K562 (cell line): ENCODE data around the gene CYSRT1. TPM values are rescaled to one million over a fixed set of nuclear protein-coding genes. Genes with fewer than 3 reads are reported as not detected.

Experiments
- ATAC-seq: fragments of 200-7000 bp; cut with Tn5 transposase; 3 replicates; pipeline ENCODE4 v1.9.1; 2020; ENCODE audit warnings: moderate library complexity
- BruUV-seq: library from RNA; stranded (reverse); fragments of 400-500 nt; replicated peaks from 2 replicates; lab custom pipeline; 2021; lab: Mats Ljungman, UMichigan
- CTCF ChIA-PET: fragments of 300-600 bp; formaldehyde crosslinking; extraction: SDS; loops from one replicate; lab custom pipeline; 2021; ENCODE audit warnings: low intra/inter-chr PET ratio; lab: Yijun Ruan, JAX
- POLR2A ChIA-PET: fragments of 300-600, 350-650 bp; sonication (Branson Sonifier 250); formaldehyde crosslinking; extraction: SDS; loops from one replicate; lab custom pipeline; 2021; ENCODE audit warnings: antibody characterized with exemption, inconsistent platforms; lab: Yijun Ruan, JAX
- DNase-seq, 4 experiments: peaks; one replicate each; pipeline versions ENCODE4 v3.0.0 to v3.0.0-alpha.2; 2011 to 2018; ENCODE audit warnings: low spot score in 3 of 4, mixed read lengths in 3 of 4; ENCODE audit errors: extremely low read depth in 1 of 4
- FAIRE-seq: peaks from 2 replicates; lab custom pipeline; 2011; peaks lifted over from hg19 to GRCh38; lab: Jason Lieb, UNC
- H2AFZ ChIP-seq: 2 replicates; pipeline ENCODE4 v1.6.0; 2011; ENCODE audit warnings: low read depth, low read length, control low read depth, inconsistent platforms
- H3K27ac ChIP-seq: fragments of 200-600 bp; 3 replicates; pipeline ENCODE4 v1.8.0; 2011; ENCODE audit warnings: low read depth, mild to moderate bottlenecking, control low read depth, inconsistent platforms, low read length, moderate library complexity, mixed read lengths; ENCODE audit errors: extremely low read depth
- H3K27me3 ChIP-seq, 2 experiments: fragments of 300-600 bp in 1 of 2; 2 replicates in 1 of 2; 3 replicates in 1 of 2; pipeline versions ENCODE4 v1.6.0 to v1.8.0; 2011; ENCODE audit warnings: inconsistent platforms in 2 of 2, low read length in 2 of 2, mild to moderate bottlenecking in 1 of 2, mixed read lengths in 1 of 2, moderate library complexity in 1 of 2; ENCODE audit not compliant: control insufficient read depth in 2 of 2, insufficient read depth in 2 of 2
- H3K36me3 ChIP-seq: fragments of 300-600 bp; 3 replicates; pipeline ENCODE4 v1.8.0; 2011; ENCODE audit warnings: mild to moderate bottlenecking, low read length, inconsistent platforms; ENCODE audit not compliant: control insufficient read depth, insufficient read depth
- H3K4me1 ChIP-seq, 2 experiments: fragments of 200-600 bp in 1 of 2; replicated peaks in 1 of 2; 2 replicates in 1 of 2; 3 replicates in 1 of 2; pipeline versions ENCODE4 v1.5.1 to v1.8.0; 2011; ENCODE audit warnings: inconsistent platforms in 2 of 2, low read length in 2 of 2, mild to moderate bottlenecking in 1 of 2, mixed read lengths in 1 of 2, moderate library complexity in 1 of 2; ENCODE audit not compliant: control insufficient read depth in 2 of 2, insufficient read depth in 2 of 2
- H3K4me2 ChIP-seq: 2 replicates; pipeline ENCODE4 v1.6.1; 2011; ENCODE audit warnings: low read length, control low read depth, inconsistent platforms, mixed read lengths; ENCODE audit not compliant: insufficient read depth
- H3K4me3 ChIP-seq: fragments of 200-600 bp; sonication (generic), shearing (Covaris generic); 2 replicates; pipeline ENCODE4 v1.5.1; 2016; ENCODE audit warnings: control low read depth, inconsistent platforms
- H3K79me2 ChIP-seq: fragments of 200-600 bp; 3 replicates; pipeline ENCODE4 v1.8.0; 2011; ENCODE audit warnings: low read length, inconsistent platforms; ENCODE audit not compliant: control insufficient read depth, insufficient read depth
- H3K9ac ChIP-seq, 2 experiments: 2 replicates each; pipeline versions ENCODE4 v1.6.0 to v1.6.1; 2011; ENCODE audit warnings: low read depth in 2 of 2, low read length in 2 of 2, control low read depth in 1 of 2, inconsistent platforms in 1 of 2, mild to moderate bottlenecking in 1 of 2, mixed read lengths in 1 of 2; ENCODE audit not compliant: insufficient read depth in 1 of 2
- H3K9me1 ChIP-seq: one replicate; pipeline ENCODE4 v1.6.0; 2011; ENCODE audit warnings: inconsistent platforms, mild to moderate bottlenecking, low read length, moderate library complexity; ENCODE audit not compliant: control insufficient read depth, insufficient read depth
- H3K9me3 ChIP-seq: replicated peaks from 2 replicates; pipeline ENCODE4 v1.5.1; 2011; ENCODE audit warnings: low read depth, low read length, inconsistent platforms; ENCODE audit not compliant: control insufficient read depth, insufficient read depth
- H4K20me1 ChIP-seq: replicated peaks from 2 replicates; pipeline ENCODE4 v1.6.1; 2011; ENCODE audit warnings: low read length, inconsistent platforms, mixed read lengths; ENCODE audit not compliant: control insufficient read depth, insufficient read depth
- BRCA1 ChIP-seq, 2 experiments: fragments of 450-650 bp in 1 of 2; sonication (generic) in 1 of 2; formaldehyde crosslinking in 1 of 2; IDR thresholded peaks; 2 replicates each; pipeline versions ENCODE4 v1.5.0 to v1.6.1; 2017 to 2020; ENCODE audit warnings: mild to moderate bottlenecking in 1 of 2, missing genetic modification reagents in 1 of 2
- CBX5 ChIP-seq: IDR thresholded peaks from 2 replicates; pipeline ENCODE4 v1.6.1; 2014; ENCODE audit warnings: low read depth, borderline replicate concordance
- ESRRA ChIP-seq: fragments of 450-650 bp; IDR thresholded peaks from 2 replicates; pipeline ENCODE4 v1.6.1; 2014; ENCODE audit warnings: low read depth, mild to moderate bottlenecking, moderate library complexity, borderline replicate concordance
- FOS ChIP-seq: IDR thresholded peaks from 3 replicates; pipeline ENCODE4 v1.6.1; 2011; ENCODE audit not compliant: insufficient read length; ENCODE audit errors: extremely low read depth
- MED1 ChIP-seq: sonication (generic); formaldehyde crosslinking; IDR thresholded peaks from 2 replicates; pipeline ENCODE4 v1.8.1; 2023; ENCODE audit warnings: missing genetic modification reagents, borderline replicate concordance
- PHB2 ChIP-seq: fragments of 450-650 bp; IDR thresholded peaks from 2 replicates; pipeline ENCODE4 v1.6.1; 2017; ENCODE audit warnings: low read depth
- POLR2G ChIP-seq: fragments of 200-400 bp; formaldehyde crosslinking; IDR thresholded peaks from 2 replicates; pipeline ENCODE4 v1.6.1; 2017; ENCODE audit warnings: low read depth, mild to moderate bottlenecking, antibody characterized with exemption, low read length, moderate library complexity
- RBFOX2 ChIP-seq: fragments of 200-400 bp; formaldehyde crosslinking; IDR thresholded peaks from 2 replicates; pipeline ENCODE4 v1.6.1; 2017; ENCODE audit warnings: low read depth, mild to moderate bottlenecking, low read length, moderate library complexity
- STAT5A ChIP-seq: IDR thresholded peaks from 2 replicates; pipeline ENCODE4 v1.6.1; 2012; ENCODE audit warnings: low read length, inconsistent platforms, borderline replicate concordance
- TCF3 ChIP-seq: sonication (generic); formaldehyde crosslinking; IDR thresholded peaks from 2 replicates; pipeline ENCODE4 v1.4.0; 2020; ENCODE audit warnings: mild to moderate bottlenecking, missing genetic modification reagents
- TOE1 ChIP-seq, 2 experiments: fragments of 450-650 bp in 1 of 2; sonication (generic) in 1 of 2; formaldehyde crosslinking in 1 of 2; IDR thresholded peaks; 2 replicates each; pipeline versions ENCODE4 v1.7.1 to v1.8.0; 2016 to 2022; ENCODE audit warnings: borderline replicate concordance in 2 of 2, mild to moderate bottlenecking in 2 of 2, antibody characterized with exemption in 1 of 2, inconsistent platforms in 1 of 2, low read depth in 1 of 2, missing genetic modification reagents in 1 of 2, moderate library complexity in 1 of 2
- TSHZ1 ChIP-seq: fragments of 250-450 bp; sonication (Bioruptor Pico); IDR thresholded peaks from 2 replicates; pipeline ENCODE4 v1.4.0; 2020; ENCODE audit warnings: mild to moderate bottlenecking, moderate library complexity
- ZC3H4 ChIP-seq: sonication (generic); formaldehyde crosslinking; IDR thresholded peaks from 2 replicates; pipeline ENCODE4 v1.9.0; 2021; ENCODE audit warnings: missing genetic modification reagents, borderline replicate concordance
- WGBS: fragments of 100-300 bp; shearing (Covaris generic); methylation state at CpG from one replicate; pipeline ENCODE4 v1.1.6; 2016; ENCODE audit warnings: low coverage, mixed read lengths; ENCODE audit not compliant: insufficient coverage; ENCODE audit errors: missing lambda C conversion rate; 5-methylcytosine and 5-hydroxymethylcytosine counted together
- in situ Hi-C: fragments of 300-500 bp; cut with MboI; formaldehyde crosslinking; loops from 4 replicates; pipeline ENCODE4 v1.15.0; 2018; ENCODE audit warnings: inconsistent platforms, mixed read lengths
- intact Hi-C: fragments of 100-400 bp; cut with micrococcal nuclease; formaldehyde crosslinking; loops from 2 replicates; pipeline ENCODE4 v1.14.2; 2022
- polyA plus RNA-seq, 8 experiments: library from polyadenylated mRNA; depleted of rRNA in 4 of 8; stranded (reverse) in 5 of 8; unstranded in 3 of 8; fragments of >200 nt; fragmentation: Nextera tagmentation in 2 of 8; fragmentation: Illumina TruSeq in 1 of 8; extraction: Ambion mirVana in 2 of 8; extraction: Trizol in 1 of 8; gene quantifications; 2 replicates each; pipeline versions ENCODE4 v1.2.1 to v1.2.3, GENCODE V29; 2011 to 2014; ENCODE audit warnings: inconsistent platforms in 1 of 8, missing spikeins in 1 of 8
- total RNA-seq, 7 experiments: library from RNA; depleted of rRNA in 6 of 7; stranded (reverse); fragments of >200 nt in 6 of 7; fragmentation: Illumina TruSeq in 2 of 7; extraction: Trizol in 2 of 7; gene quantifications; 2 replicates each; pipeline versions ENCODE4 v1.2.1 to v1.2.3, GENCODE V29; 2011 to 2021; ENCODE audit warnings: low replicate concordance in 1 of 7
- TF ChIP-seq, protein P1 (sequence below), 2 experiments: fragments of 450-650 bp; conservative IDR thresholded peaks; 2 replicates each; pipeline ENCODE4 v1.6.1; 2017; ENCODE audit warnings: mild to moderate bottlenecking in 2 of 2, moderate library complexity in 2 of 2

CYSRT1 gene
- total and polyA plus RNA-seq, 9 of the 15 experiments (the other 6 are each of a cell fraction or from before 2014, with no cell fraction given), result 0.04 to 1.4 (median 0.42) TPM; not detected in 3

- Histone ChIP-seq H3K9me1 (peaks cover 5% of the 10 kb centered on the region), H3K79me2 (peaks cover 35% of the 10 kb centered on the region), H3K9ac (peak overlapping the region; percentile 10 to 88; a peak in 3 of 4 replicates), H3K27ac (no peak overlapping the region; the same call in 2 of the 3 replicates), H2AFZ (no peak overlapping the region), H3K27me3 (no peaks in the 10 kb centered on the region), H3K4me1 (peaks cover 16 to 91% of the 10 kb centered on the region in 2 experiments), H4K20me1 (peaks cover 5% of the 10 kb centered on the region), H3K9me3 (no peaks in the 10 kb centered on the region), H3K4me3 (no peak overlapping the region), H3K4me2 (no peak overlapping the region; the same call in 1 of the 2 replicates), H3K36me3 (peaks cover 8% of the 10 kb centered on the region; the same call in 1 of the 3 replicates)
- ATAC-seq (no peak), DNase-seq (no peak), FAIRE-seq (no peak)
- no TSS peak for BruUV-seq
- POLR2A ChIA-PET, result interaction anchor here (0.6 to 1.3 kb wide), 6 partner anchors 41 to 232 kb away, joined by 3 to 5 read pairs (median 4); partner anchors contain the start of gene TOR4A
- in situ Hi-C loops (loop anchor here (25.0 kb wide), 1 partner anchor 450 kb away; the partner anchor contains the start of genes CCDC183 and TMEM141), intact Hi-C loops (no loop called here)
- 47% methylated on average over 5 of the region's 11 CpGs for WGBS
- CTCF ChIA-PET, result interaction anchor here (0.8 to 1.6 kb wide), 4 partner anchors 19 to 190 kb away, joined by 3 to 7 read pairs (median 4); partner anchors contain the start of genes NELFB and NPDC1
- TF ChIP-seq BRCA1 (IDR thresholded peaks at IDR 0.05) (no peak), BRCA1 (CRISPR knock-in tag; IDR thresholded peaks at IDR 0.05) (no peak), CBX5 (no peak), STAT5A (no peak), TCF3 (CRISPR knock-in tag) (no peak), TOE1 (IDR thresholded peaks at IDR 0.05; ENCODE audit: borderline replicate concordance) (no peak), TOE1 (CRISPR knock-in tag; IDR thresholded peaks at IDR 0.05; ENCODE audit: borderline replicate concordance, low read depth) (no peak), PHB2 (no peak), RBFOX2 (peak; percentile 30; the same call in 1 of the 2 replicates), ESRRA (no peak), POLR2G (peak; percentile 10), FOS (no peak), TSHZ1 (no peak), ZC3H4 (0 out of 2 replicates have a peak, but pooled peaks have one; percentile 19), MED1 (CRISPR knock-in tag) (0 out of 2 replicates have a peak, but pooled peaks have one; percentile 56)
- TF ChIP-seq, protein P1, sequence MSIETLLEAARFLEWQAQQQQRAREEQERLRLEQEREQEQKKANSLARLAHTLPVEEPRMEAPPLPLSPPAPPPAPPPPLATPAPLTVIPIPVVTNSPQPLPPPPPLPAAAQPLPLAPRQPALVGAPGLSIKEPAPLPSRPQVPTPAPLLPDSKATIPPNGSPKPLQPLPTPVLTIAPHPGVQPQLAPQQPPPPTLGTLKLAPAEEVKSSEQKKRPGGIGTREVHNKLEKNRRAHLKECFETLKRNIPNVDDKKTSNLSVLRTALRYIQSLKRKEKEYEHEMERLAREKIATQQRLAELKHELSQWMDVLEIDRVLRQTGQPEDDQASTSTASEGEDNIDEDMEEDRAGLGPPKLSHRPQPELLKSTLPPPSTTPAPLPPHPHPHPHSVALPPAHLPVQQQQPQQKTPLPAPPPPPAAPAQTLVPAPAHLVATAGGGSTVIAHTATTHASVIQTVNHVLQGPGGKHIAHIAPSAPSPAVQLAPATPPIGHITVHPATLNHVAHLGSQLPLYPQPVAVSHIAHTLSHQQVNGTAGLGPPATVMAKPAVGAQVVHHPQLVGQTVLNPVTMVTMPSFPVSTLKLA (conservative IDR thresholded peaks at IDR 0.05), result no peak
Observed at GRCh38 chr9:137236936-137237421, 12.0 kb downstream of the CYSRT1 start.
